Gastroesophageal sphincter (tissue), 4 donors: ENCODE data around the gene TRMT10C. TPM values are rescaled to one million over a fixed set of nuclear protein-coding genes. Genes with fewer than 3 reads are reported as not detected.

Experiments used
- ATAC-seq: fragments of 150-250 bp; one replicate; pipeline ENCODE4 v1.9.1; 2016; ENCODE audit warnings: mild to moderate bottlenecking, moderate library complexity
- H3K27ac ChIP-seq, 4 donors: fragments of 200-600 bp; sonication (generic) in 3 of 4; 1 replicate in 3 of 4; 2 replicates in 1 of 4; pipeline ENCODE4 v1.5.1; 2016 to 2019
- H3K27me3 ChIP-seq: fragments of 200-600 bp; sonication (generic); one replicate; pipeline ENCODE4 v1.5.1; 2019
- H3K36me3 ChIP-seq, 2 donors: fragments of 200-600 bp; sonication (generic); one replicate each; pipeline ENCODE4 v1.5.1; 2019; ENCODE audit warnings: control low read depth in 1 of 2
- H3K4me1 ChIP-seq, 3 donors: fragments of 200-600 bp; sonication (generic); 1 replicate in 2 of 3; 2 replicates in 1 of 3; pipeline ENCODE4 v1.5.1; 2016 to 2019; ENCODE audit warnings: control low read depth in 2 of 3
- H3K4me3 ChIP-seq, 2 donors: fragments of 200-600 bp; sonication (generic); one replicate each; pipeline ENCODE4 v1.5.1; 2019; ENCODE audit warnings: mild to moderate bottlenecking in 1 of 2, moderate library complexity in 1 of 2
- H3K9me3 ChIP-seq, 3 donors: fragments of 200-600 bp; sonication (generic); one replicate each; pipeline ENCODE4 v1.5.1; 2017 to 2019; ENCODE audit warnings: control low read depth in 2 of 3
- EP300 ChIP-seq: sonication (generic); formaldehyde crosslinking; IDR thresholded peaks from one replicate; pipeline ENCODE4 v1.6.1; 2017; ENCODE audit warnings: antibody characterized with exemption, mild to moderate bottlenecking
- POLR2A ChIP-seq, 2 donors: fragments of 450-650 bp; IDR thresholded peaks; one replicate each; pipeline ENCODE4 v1.6.1; 2017; ENCODE audit warnings: antibody characterized with exemption in 2 of 2, mild to moderate bottlenecking in 2 of 2, moderate library complexity in 1 of 2
- POLR2AphosphoS5 ChIP-seq: sonication (generic); formaldehyde crosslinking; IDR thresholded peaks from one replicate; pipeline ENCODE4 v1.6.1; 2017; ENCODE audit warnings: antibody characterized with exemption
- WGBS, 2 donors: methylation state at CpG; one replicate each; pipeline ENCODE4 v1.1.5; 2018; ENCODE audit warnings: low coverage in 1 of 2; 5-methylcytosine and 5-hydroxymethylcytosine counted together
- total RNA-seq, 4 donors: library from RNA; depleted of rRNA; stranded (reverse); fragments of >200 nt; gene quantifications; one replicate each; pipeline ENCODE4 v1.1.0, GENCODE V29; 2016
- TF ChIP-seq, protein P1 (sequence below), 4 experiments: fragments of 200-600 bp in 2 of 4; fragments of 450-650 bp in 2 of 4; sonication (generic) in 1 of 4; IDR thresholded peaks; one replicate each; pipeline ENCODE4 v1.5.1; 2017 to 2019; ENCODE audit warnings: antibody characterized with exemption in 4 of 4, mild to moderate bottlenecking in 2 of 4, moderate library complexity in 2 of 4

Gene TRMT10C
- total RNA-seq, 4 donors from 2014 or later, result 12.2 to 22.7 (median 16.8) TPM

DNA sequence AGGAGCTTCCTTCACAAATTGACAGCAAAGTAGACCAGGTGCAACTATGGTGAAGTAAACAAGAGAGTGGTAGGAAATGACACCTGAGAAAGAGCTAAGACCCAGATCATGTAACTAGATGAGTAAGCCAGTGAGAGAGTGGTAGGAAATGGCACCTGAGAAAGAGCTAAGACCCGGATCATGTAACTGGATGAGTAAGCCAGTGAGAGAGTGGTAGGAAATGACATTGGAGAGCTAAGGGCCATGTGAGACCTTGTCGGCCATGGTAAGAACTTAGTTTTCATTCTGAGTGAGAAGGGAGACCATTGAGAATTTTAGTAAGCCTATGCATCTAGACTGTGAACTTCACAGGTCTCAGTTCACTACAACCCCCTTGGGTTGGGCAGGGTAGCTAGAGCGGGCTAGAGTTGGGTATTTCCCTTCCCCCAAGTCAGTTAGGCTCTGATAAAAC is 43.2 kb upstream of the TRMT10C start:
- 42 to 78% methylated on average over 2 of the region's 3 CpGs for WGBS, 2 donors
- Histone ChIP-seq H3K4me1 (peaks cover 2 to 6% (median 2%) of the 10 kb centered on the region in 3 donors), H3K9me3 (no peaks in the 10 kb centered on the region), H3K27ac (no peak overlapping the region), H3K36me3 (no peaks in the 10 kb centered on the region), H3K4me3 (no peak overlapping the region), H3K27me3 (peaks cover 23% of the 10 kb centered on the region)
- ATAC-seq, result no peak
- TF ChIP-seq POLR2A (IDR thresholded peaks at IDR 0.05), result no peak
- no peak for TF ChIP-seq POLR2AphosphoS5
- TF ChIP-seq, protein P1, sequence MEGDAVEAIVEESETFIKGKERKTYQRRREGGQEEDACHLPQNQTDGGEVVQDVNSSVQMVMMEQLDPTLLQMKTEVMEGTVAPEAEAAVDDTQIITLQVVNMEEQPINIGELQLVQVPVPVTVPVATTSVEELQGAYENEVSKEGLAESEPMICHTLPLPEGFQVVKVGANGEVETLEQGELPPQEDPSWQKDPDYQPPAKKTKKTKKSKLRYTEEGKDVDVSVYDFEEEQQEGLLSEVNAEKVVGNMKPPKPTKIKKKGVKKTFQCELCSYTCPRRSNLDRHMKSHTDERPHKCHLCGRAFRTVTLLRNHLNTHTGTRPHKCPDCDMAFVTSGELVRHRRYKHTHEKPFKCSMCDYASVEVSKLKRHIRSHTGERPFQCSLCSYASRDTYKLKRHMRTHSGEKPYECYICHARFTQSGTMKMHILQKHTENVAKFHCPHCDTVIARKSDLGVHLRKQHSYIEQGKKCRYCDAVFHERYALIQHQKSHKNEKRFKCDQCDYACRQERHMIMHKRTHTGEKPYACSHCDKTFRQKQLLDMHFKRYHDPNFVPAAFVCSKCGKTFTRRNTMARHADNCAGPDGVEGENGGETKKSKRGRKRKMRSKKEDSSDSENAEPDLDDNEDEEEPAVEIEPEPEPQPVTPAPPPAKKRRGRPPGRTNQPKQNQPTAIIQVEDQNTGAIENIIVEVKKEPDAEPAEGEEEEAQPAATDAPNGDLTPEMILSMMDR (IDR thresholded peaks at IDR 0.05), result no peak
- TF ChIP-seq EP300, result no peak

DNA sequence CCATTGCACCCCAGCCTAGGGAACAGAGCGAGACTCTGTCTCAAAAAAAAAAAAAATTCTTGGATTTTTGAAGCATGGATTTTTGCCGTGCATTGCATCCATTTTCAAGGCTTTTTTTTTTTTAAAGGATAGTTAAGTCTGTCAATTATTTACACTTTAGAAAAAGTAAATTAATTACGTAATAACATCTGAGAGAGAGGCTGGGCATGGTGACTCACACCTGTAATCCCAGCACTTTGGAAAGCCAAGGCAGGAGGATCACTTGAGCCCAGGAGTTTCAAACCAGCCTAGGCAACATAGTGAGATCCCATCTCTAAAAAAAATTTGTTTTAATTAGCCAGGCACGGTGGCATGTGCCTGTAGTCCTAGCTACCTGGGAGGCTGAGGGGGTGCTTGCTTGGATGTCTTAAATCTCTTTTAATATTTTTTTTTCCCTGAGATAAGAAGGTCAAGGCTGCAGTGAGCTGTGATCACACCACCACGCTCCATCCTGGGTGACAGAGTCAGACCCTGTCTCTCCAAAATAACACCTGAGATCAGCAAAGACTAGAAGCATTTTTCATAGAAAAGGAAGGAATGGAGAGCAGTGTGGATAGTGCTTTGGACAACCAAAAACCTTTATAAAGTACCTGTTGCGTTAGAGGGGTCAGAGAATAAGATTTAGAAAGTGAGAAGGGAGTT is 41.8 kb upstream of the TRMT10C start:
- WGBS, 2 donors, result 83 to 90% methylated on average over 3 to 6 of the region's 6 CpGs
- Histone ChIP-seq H3K9me3 (no peaks in the 10 kb centered on the region), H3K4me1 (no peaks in the 10 kb centered on the region), H3K4me3 (no peak overlapping the region), H3K27me3 (peaks cover 23% of the 10 kb centered on the region), H3K27ac (no peak overlapping the region), H3K36me3 (no peaks in the 10 kb centered on the region)
- ATAC-seq, result no peak
- TF ChIP-seq EP300, result no peak
- no peak for TF ChIP-seq POLR2AphosphoS5
- TF ChIP-seq POLR2A (IDR thresholded peaks at IDR 0.05), result no peak
- TF ChIP-seq, protein P1 (IDR thresholded peaks at IDR 0.05), result no peak

DNA sequence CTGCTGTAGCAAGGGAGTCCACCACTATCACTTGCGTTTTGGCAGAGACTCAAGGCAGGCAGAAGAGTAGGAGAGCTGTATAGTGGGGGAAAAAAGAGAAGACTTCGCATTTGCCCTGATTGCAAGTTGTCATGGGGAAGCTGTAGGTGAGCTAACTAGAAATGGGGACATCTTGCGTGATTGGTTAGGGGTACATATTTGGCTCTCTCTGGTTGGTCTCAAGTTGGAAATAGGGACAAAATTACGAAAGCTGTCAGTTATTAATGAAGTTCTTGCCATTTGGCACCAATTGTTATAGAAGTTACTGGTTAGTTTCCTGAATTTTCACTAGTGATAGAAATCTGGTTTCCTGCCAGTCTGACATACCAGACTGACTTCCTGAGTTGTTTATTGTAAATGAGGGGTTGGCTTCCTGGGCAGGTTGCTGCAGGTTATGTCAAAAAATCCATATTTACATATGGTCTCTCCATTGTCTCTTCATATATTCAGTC is 40.4 kb upstream of the TRMT10C start:
- 71 to 72% methylated on average over 2 to 4 of the region's 4 CpGs for WGBS, 2 donors
- Histone ChIP-seq H3K4me1 (no peaks in the 10 kb centered on the region), H3K27ac (no peak overlapping the region), H3K36me3 (no peaks in the 10 kb centered on the region), H3K27me3 (peaks cover 23% of the 10 kb centered on the region), H3K4me3 (no peak overlapping the region), H3K9me3 (no peaks in the 10 kb centered on the region)
- TF ChIP-seq POLR2A (IDR thresholded peaks at IDR 0.05) (no peak), POLR2AphosphoS5 (no peak), EP300 (no peak)
- TF ChIP-seq, protein P1 (IDR thresholded peaks at IDR 0.05), result no peak
- no peak for ATAC-seq

DNA sequence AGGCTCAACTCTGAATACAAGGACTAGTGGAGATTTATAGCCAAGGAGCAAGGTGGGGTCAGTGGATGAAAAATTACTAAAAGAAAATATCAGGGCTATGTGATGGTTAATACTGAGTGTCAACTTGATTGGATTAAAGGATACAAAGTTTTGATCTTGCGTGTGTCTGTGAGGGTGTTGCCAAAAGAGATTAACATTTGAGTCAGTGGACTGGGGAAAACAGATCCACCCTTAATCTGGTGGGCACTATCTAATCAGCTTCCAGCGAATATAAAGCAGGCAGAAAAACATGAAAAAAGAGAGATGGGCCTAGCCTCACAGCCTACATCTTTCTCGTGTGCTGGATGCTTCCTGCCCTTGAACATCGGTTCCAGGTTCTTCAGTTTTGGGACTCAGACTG is 34.2 kb upstream of the TRMT10C start:
- Histone ChIP-seq H3K27me3 (no peaks in the 10 kb centered on the region), H3K4me1 (no peaks in the 10 kb centered on the region), H3K4me3 (no peak overlapping the region), H3K9me3 (no peaks in the 10 kb centered on the region), H3K36me3 (no peaks in the 10 kb centered on the region), H3K27ac (no peak overlapping the region)
- TF ChIP-seq POLR2AphosphoS5 (no peak), EP300 (no peak), POLR2A (IDR thresholded peaks at IDR 0.05) (no peak)
- WGBS, 2 donors, result 60 to 75% methylated on average over 2 to 4 of the region's 4 CpGs
- ATAC-seq, result no peak

- ATAC-seq, result no peak
- Histone ChIP-seq H3K4me3 (no peak overlapping the region), H3K4me1 (no peaks in the 10 kb centered on the region), H3K27me3 (no peaks in the 10 kb centered on the region), H3K36me3 (no peaks in the 10 kb centered on the region), H3K27ac (no peak overlapping the region), H3K9me3 (no peaks in the 10 kb centered on the region)
- 0% methylated on average over 1 of the region's 1 CpG; no CpG with 5 or more reads in 1 of the 2 donors for WGBS, 2 donors
- TF ChIP-seq POLR2A (IDR thresholded peaks at IDR 0.05), result no peak
Observed at GRCh38 chr3:101527906-101528305, 33.8 kb upstream of the TRMT10C start.
